Stimulated activated CD8-positive, alpha-beta memory T cell treated with anti-CD3 and anti-CD28 coated beads, Interleukin-7, amount 100 ng/mL, for 48 hours (primary cell): ENCODE measurements around the gene LSM5.

Experiments
- DNase-seq, 2 donors: peaks; one replicate each; pipeline ENCODE4 v3.0.0-alpha.2; 2020; ENCODE audit warnings: low read depth in 1 of 2; ENCODE audit errors: extremely low read depth in 1 of 2

Gene LSM5

DNA sequence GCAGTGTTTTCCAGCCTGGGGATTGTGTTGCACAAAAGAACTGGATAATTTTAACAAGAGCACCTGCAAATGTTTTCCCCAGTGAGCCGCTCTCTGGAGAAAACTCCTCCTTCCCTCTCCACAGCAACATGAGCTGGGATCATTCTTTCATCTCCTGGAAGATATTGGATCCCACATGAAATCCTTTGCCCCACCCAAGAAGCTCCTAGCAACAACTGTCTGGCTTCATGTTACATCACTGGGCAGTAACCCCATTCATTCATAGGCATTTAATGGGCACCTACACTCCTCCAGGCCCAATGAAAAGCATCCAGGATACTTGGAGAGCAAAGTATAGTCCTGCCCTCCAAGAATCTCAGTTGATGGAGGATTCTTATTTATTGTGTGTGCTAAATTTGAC lies 27.2 kb downstream of the LSM5 start:
- DNase-seq: no peak

DNA sequence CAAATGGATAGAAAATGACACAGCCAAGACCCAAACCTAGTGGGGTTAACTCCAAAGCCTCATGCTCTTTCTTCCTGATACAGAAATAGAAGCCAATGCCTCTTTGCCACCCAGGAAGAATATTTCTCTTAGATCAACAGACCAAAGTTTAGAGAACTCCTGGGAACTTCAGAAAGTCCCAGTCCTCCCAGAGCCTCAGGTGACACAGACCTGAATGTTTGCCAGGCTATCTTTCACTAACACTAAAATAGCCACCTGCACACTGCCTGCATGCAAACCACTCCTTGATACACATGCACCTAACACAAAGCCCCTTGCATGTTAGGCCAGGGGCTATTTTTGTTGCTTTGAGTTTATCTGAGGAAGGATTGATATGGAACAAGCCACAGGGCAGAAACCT lies 27.7 kb downstream of the LSM5 start:
- no peak for DNase-seq

DNA sequence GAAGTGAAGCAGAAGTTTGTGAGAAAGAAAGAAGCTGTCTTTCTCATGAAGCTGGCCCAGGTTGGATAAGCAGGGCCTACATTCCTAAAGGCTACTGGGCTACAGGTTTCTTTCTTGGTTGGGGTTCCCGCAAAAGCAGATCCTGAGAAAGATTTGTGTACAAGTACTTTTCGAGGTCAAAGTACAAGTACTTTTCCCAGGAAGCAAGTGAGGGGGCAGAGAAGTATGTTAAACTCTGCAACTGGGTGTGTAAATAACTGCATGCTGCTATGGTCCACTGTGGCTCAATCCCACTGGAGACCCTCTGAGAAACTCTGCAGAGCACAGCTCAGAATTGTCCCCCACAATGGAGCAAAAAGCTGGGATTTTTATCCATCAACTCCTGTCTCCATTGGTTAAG lies 28.7 kb downstream of the LSM5 start:
- DNase-seq: no peak

DNA sequence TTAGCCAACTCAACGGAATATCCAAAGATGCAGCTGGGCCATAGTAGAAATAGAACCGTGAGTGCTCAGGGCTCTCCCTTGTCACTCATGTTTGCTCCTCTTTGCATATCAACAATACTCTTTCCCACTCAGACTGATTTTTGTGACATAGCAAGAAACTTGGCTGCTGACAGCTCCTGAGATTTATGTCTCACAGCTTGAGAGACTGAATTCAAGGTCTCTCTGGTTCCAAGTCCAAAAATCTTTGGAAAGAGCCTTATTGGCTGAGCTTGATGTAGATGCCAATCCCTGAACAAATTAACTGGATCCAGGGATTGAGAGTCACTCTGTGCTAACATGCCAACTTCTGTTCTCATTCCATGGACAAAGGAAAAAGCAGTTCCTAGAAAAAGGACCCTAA lies 30.4 kb downstream of the LSM5 start:
- no peak for DNase-seq

- DNase-seq: no peak
These were observed 32.2 kb downstream of the LSM5 start for GRCh38 chr7:32458025-32458424.

GRCh38 chr7:32453341-32454011 lies 36.7 kb downstream of the LSM5 start:
- no peak for DNase-seq

DNA sequence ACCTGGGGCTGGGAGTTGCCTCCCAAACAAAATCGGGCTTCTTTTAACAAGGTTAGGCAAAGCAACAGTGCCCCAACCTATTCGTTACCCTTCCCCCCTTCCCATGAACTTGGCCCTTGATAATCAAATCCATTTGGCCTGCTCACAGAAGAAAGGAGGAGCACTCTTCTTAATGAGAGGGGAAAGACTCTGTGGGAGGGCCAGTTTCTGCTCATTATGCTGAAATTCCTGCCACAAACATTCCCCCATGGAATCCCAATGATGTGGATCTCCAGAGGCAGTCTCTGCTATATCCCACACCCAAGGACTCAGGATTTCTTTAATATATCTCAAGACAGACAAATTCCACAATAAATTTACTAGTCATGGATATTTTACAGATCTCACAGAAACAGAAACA lies 43.0 kb downstream of the LSM5 start:
- no peak for DNase-seq

DNA sequence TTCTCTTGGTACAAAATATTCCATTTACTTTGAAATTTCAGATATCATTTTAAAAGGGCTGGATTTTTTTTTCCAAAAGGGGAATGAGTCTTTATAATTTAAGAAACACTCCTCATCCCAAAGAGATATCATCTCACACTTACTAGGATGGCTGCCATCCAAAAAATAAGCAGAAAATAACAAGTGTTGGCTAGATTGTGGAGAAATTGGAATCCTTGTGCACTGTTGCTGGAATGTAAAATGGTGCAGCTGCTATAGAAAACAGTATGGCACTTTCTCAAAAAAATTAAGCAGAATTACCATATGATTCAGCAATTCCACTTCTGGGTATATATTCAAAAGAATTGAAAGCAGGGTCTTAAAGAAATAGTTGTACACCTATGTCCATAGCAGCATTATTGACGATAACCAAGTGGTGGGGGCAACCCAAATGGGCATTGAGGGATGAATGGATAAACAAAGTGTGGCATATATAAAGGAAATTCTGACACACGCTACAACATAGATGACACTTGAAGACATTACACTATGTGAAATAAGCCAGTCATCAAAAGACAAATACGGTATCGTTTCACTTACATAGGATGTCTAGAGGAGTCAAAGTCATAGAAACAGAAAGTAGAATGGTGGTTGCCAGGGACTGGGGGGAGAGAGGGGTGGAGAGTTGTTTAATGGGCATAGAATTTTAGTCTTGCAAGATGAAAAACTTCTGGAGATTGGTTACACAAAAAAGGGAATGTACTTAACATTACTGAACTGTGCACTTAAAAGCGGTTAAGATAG lies 53.8 kb downstream of the LSM5 start:
- no peak for DNase-seq
